ENCODE data around the gene VAT1L. TPM values are rescaled to one million over a fixed set of nuclear protein-coding genes. Genes with fewer than 3 reads are reported as not detected.
"Not testable (repeated sequence)": the region's sequence is repeated elsewhere in the genome, so short reads cannot be mapped to it uniquely, and the experiment has no call there.

VAT1L gene
- total RNA-seq, 1 donor from 2014 or later: 0.32 TPM

DNA sequence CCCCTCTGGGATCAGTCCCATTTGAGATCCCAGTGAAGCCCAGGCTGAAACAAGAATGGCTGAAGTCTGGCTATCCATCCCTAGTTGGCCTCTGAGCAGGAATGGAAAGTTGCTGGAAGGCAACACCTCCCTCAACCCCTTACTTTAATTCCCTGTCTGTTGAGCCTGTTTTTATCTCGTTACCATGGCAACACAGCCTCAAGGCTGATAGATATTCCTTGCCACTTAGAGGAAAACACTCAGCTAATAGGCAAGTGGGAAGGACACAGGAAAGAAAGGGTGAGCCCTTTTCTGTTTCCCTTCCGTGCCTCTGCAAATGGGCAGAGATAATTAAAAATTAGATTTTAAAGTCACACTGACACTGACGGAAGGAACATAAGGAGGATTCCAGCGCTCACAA, 158.5 kb downstream of the VAT1L start:
- no peaks in the 10 kb centered on the region for H3K36me3 ChIP-seq
- TF ChIP-seq, protein P1, sequence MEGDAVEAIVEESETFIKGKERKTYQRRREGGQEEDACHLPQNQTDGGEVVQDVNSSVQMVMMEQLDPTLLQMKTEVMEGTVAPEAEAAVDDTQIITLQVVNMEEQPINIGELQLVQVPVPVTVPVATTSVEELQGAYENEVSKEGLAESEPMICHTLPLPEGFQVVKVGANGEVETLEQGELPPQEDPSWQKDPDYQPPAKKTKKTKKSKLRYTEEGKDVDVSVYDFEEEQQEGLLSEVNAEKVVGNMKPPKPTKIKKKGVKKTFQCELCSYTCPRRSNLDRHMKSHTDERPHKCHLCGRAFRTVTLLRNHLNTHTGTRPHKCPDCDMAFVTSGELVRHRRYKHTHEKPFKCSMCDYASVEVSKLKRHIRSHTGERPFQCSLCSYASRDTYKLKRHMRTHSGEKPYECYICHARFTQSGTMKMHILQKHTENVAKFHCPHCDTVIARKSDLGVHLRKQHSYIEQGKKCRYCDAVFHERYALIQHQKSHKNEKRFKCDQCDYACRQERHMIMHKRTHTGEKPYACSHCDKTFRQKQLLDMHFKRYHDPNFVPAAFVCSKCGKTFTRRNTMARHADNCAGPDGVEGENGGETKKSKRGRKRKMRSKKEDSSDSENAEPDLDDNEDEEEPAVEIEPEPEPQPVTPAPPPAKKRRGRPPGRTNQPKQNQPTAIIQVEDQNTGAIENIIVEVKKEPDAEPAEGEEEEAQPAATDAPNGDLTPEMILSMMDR (IDR thresholded peaks at IDR 0.05): no peak
- H3K4me1 ChIP-seq: no peaks in the 10 kb centered on the region
- DNase-seq (no peak), ATAC-seq (no peak)
- no peak overlapping the region for H3K27ac ChIP-seq
- H3K4me3 ChIP-seq: no peak overlapping the region
- intact Hi-C loops (cut with DNase I): no loop called here
- H3K9me3 ChIP-seq: no peaks in the 10 kb centered on the region
- peaks cover 8% of the 10 kb centered on the region for H3K27me3 ChIP-seq

DNA sequence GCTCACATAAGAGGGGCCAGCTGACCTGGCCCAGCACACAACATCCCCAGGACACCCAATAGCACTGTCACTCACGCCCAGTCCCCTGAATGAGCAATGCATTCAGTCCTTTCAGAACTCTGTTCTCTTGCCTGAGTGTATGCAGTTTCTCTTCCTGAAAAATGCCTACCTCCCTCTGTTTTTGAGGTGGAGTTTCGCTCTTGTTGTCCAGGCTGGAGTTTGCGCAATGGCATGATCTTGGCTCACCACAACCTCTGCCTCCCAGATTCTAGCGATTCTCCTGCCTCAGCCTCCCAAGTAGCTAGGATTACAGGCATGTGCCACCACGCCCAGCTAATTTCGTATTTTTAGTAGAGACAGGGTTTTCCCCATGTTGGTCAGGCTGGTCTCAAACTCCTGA, 159.2 kb downstream of the VAT1L start:
- H3K27ac ChIP-seq; H3K4me1 ChIP-seq; intact Hi-C loops (cut with DNase I); DNase-seq; H3K4me3 ChIP-seq; ATAC-seq; H3K27me3 ChIP-seq; H3K36me3 ChIP-seq; H3K9me3 ChIP-seq: not testable (repeated sequence)

DNA sequence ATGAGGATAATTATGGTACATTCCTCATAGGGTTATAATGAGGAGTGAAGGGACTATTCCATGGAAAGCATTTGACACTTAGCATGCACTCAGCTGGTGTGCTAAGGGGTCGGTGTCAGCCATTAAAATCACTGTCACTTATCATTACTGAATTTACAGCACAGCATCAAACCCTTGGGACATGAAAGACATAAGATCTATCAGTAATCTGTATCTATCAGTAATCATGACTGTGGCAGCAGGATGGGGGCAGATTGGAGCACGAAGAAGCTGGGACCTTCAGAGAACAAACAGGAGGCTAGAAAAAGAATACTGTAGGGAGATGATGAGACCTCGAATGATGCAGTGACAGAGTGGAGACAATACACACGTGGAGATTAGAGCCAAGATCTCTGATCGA, 160.5 kb downstream of the VAT1L start:
- TF ChIP-seq, protein P1 (IDR thresholded peaks at IDR 0.05): no peak
- H3K27ac ChIP-seq: no peak overlapping the region
- peaks cover 8% of the 10 kb centered on the region for H3K27me3 ChIP-seq
- no peaks in the 10 kb centered on the region for H3K36me3 ChIP-seq
- ATAC-seq (no peak), DNase-seq (no peak)
- H3K4me1 ChIP-seq: no peaks in the 10 kb centered on the region
- H3K4me3 ChIP-seq: no peak overlapping the region
- no peaks in the 10 kb centered on the region for H3K9me3 ChIP-seq
- intact Hi-C loops (cut with DNase I): no loop called here

DNA sequence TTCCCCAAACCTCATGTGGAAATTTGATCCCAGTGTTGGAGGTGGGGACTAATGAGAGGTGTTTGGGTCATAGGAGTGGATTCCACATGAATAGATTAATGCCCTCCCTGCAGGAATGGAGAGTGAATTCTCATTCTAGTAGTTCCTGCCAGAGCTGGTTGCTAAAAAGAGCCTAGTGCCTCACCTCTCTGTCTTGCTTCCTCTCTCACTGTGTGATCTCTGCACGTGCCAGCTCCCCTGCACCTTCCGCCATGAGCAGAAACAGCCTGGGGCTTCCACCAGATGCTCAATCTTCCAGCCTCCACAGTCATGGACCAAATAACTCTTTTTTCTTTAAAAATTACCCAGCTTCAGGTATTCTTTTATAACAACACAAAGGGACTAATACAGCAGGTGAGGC, 161.1 kb downstream of the VAT1L start:
- DNase-seq: no peak
- Histone ChIP-seq H3K4me3 (no peak overlapping the region), H3K36me3 (no peaks in the 10 kb centered on the region), H3K27ac (no peak overlapping the region), H3K9me3 (no peaks in the 10 kb centered on the region), H3K4me1 (no peaks in the 10 kb centered on the region), H3K27me3 (peaks cover 8% of the 10 kb centered on the region)
- TF ChIP-seq, protein P1 (IDR thresholded peaks at IDR 0.05): no peak
- intact Hi-C loops (cut with DNase I): no loop called here
- ATAC-seq: no peak

DNA sequence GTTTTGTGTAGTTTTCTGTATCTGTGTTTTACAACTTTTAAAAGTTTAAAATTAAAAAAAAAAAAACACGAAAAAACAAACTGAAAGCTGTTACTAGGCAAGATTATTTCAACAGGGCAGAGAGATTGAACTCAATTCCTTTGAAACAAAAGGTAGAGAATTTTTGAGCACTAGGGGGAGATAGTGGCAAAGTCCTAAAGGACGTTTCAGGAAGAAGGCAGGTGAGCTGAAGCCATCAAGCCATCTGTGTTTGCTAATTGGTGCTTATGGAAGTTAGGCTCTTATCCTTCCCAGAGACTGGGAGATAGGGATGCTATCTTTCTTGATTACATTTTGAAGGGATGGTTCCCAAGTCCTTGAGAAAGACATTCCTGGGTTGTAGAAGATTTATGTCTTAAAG, 163.4 kb downstream of the VAT1L start:
- Histone ChIP-seq H3K4me3 (no peak overlapping the region), H3K27me3 (peaks cover 8% of the 10 kb centered on the region), H3K4me1 (no peaks in the 10 kb centered on the region), H3K36me3 (no peaks in the 10 kb centered on the region), H3K27ac (no peak overlapping the region), H3K9me3 (no peaks in the 10 kb centered on the region)
- intact Hi-C loops (cut with DNase I): no loop called here
- TF ChIP-seq, protein P1 (IDR thresholded peaks at IDR 0.05): peak; percentile 37
- peak; percentile 65 for ATAC-seq
- DNase-seq: no peak

DNA sequence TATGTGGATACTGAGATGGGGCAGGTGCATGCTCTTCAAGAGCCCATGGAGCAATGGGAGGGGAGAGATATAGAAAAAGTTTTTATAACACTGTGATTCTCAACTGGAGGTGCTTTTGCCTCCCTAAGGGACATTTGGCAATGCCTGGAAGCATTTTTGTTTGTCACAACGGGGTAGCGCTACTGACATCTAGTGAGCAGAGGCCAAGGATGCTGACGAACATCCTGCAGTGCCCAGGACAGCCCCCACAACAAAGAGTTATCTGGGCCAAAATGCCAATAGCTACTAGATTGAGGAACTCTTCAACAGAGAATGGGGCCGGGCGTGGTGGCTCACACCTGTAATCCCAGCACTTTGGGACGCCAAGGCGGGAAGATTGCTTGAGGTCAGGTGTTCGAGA, 166.8 kb downstream of the VAT1L start:
- TF ChIP-seq, protein P1 (IDR thresholded peaks at IDR 0.05): no peak
- Histone ChIP-seq H3K4me1 (no peaks in the 10 kb centered on the region), H3K27me3 (no peaks in the 10 kb centered on the region), H3K9me3 (no peaks in the 10 kb centered on the region), H3K4me3 (no peak overlapping the region), H3K36me3 (no peaks in the 10 kb centered on the region), H3K27ac (no peak overlapping the region)
- intact Hi-C loops (cut with DNase I): no loop called here
- DNase-seq (no peak), ATAC-seq (no peak)
